Kidney capillary endothelial cell (primary cell): ENCODE results near the gene SYTL3.
"Not testable (repeated sequence)": the region's sequence is repeated elsewhere in the genome, so short reads cannot be mapped to it uniquely, and the experiment has no call there.

ENCODE experiments used
- DNase-seq: peaks from one replicate; pipeline ENCODE4 v3.0.0-alpha.2; 2018; ENCODE audit warnings: low spot score

The SYTL3 gene

DNA sequence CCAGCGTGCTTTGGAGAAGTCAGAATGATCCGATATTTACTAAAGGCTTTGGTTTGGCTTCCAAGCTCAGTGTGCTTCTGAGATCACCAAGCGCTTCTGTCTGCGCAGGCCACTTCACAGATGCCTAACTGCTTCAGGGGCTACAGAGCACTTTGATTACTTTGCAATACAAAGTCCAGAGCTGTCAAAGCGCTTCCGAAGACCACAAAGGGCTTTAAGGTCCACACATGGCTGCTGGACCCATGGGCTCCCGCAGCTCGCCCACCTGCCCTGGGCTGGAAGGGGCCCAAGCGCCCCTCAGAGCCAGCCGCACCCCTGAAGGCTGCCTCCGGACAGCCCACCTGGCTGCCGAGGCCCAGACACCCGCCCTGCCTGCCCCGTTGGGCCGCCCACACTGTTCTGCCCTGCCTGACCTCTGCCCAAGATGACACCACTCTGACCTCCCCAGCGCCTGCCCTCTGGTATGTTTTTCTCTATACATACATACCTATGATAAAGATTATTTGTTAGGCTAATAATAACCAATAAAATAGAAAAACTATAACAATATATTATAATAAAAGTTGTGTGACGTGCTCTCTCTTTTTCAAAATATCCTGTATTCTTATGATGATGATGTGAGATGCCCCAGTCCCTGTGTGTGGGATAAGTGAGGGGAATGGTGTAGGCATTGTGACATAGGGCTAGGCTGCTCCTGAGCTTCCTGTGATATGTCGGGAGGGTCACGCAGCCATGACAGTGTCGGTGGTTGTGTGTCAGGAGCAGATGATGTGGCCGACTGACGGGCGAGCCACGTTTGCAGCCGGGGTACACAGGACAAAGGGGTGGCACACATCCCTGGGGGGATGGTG, 27.9 kb upstream of the SYTL3 start:
- DNase-seq = no peak

- no peak for DNase-seq
Observed at GRCh38 chr6:158622545-158623190, 27.2 kb upstream of the SYTL3 start.

- no peak for DNase-seq
Observed at GRCh38 chr6:158624684-158625682, 24.9 kb upstream of the SYTL3 start.

DNA sequence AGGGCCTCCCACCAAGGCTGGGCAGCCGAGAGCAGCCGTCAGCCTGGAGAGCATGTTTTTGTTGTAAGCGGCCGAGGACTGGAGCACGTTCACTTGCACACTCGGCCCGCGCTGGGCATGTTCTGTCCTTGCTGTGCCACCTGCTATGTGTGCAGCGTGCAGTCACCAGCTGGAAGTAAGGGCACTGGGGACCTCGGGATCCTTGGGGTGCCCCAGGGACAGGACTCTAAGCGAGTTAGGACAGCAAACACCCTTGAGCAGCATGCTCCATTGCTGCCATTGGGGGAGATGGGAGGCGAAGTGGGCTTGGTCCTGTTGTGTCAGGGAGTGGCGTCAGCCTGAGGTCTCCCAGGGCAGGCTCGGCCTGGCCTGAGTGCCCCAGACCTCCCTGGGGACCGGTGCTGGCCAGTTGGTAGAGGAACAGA, 24.0 kb upstream of the SYTL3 start:
- no peak for DNase-seq

DNA sequence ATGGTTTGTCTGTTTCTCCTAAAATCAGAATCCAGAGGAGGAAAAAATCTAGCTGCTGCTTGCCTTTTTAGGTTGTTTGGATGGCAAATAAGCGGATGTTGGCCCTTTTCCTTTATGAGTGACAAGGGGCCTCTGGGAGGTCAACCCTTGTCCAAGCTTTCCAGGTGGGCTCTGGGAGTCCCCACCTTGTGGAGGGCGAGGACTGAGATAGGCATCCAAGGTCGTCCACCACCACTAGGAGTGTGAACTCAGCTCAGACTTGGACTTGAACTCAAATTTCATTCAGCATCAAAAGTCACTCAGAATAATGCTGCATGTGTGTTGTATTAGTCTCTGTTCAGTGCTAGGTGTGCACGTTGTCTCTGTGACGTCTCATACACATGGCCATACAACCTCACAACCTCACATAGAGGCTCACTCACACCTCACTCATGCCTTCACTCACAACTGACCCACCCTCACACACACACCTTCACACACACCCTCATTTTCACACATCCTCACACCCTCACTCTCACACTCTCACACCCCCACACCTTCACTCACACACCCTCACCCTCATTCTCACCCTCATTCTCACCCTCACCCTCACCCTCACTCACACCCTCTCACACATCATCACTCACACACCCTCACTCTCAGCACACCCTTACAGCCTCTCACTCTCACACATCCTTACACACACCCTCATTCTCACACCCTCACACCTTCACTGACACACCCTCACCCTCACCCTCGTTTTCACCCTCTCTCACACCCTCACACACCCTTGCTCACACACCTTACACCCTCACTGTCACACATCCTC, 23.3 kb upstream of the SYTL3 start:
- no peak for DNase-seq

DNA sequence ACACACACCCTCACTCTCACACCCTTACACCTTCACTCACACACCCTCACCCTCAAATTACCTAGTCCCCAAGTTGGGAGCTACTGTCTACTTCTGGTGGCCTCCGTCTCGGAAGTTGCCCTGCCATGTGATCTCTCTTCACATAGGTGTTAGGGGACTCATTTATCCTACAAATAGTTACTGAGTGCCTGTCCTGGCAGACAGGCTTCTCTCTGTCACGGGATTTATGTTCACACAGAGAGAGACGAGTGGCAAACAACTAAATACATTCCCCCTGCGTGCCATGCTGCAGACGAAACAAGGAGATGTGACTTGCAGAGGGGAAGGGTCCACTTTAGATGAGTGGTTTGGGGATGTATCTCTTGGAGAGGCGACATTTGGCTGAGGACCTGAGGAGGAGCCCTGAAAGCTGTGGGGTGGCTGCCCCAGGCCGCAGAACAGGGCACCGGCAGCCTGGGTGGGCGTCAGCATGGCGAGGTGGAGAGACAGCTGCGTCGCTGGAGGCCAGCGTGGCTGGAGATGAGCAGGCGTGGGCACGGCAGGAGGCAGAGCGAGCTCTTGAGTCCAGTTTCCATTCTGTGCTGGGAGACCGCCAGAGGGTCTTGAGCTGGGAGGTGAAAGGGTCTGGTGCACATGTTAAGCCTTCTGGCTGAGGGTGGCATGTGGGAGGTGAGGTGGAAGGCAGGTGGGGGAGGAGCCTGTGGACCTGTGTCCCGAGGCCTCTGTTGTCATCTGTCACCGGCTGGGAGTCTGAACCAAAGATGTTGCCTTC, 22.5 kb upstream of the SYTL3 start:
- no peak for DNase-seq

DNA sequence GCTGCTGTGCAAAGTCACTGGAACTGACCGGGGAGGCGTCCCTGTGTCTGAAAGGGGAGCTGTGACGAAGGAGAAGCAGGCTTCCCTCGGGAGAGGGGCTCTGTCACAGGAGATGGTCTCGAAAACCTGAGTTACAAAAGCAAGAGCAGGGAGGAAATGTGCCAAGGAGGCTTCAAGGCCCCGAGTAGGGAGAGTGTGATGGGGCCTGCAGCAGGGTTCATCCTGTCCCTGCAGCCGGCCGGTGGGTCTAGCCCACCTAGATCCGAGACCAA, 22.0 kb upstream of the SYTL3 start:
- no peak for DNase-seq

DNA sequence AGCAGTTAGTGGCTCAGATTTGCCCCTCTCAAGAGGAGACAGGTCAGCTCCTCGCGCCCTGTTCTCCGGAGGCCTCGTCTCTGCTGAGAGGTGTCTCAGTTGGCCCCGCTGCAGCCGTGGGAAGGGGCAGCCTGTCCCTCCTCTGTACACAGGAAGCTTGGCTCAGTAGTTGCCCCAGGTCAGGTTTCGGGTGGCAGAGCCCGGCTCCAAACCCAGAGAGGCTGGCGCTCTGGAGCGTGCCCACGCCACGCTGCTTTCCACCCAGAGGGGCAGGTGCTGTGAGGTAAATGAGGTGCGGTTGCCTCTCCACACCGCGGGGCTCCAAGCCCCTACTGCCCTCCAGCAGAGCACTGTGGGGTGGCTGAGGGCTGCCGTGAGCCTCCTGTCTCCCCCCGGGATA, 21.3 kb upstream of the SYTL3 start:
- no peak for DNase-seq

DNA sequence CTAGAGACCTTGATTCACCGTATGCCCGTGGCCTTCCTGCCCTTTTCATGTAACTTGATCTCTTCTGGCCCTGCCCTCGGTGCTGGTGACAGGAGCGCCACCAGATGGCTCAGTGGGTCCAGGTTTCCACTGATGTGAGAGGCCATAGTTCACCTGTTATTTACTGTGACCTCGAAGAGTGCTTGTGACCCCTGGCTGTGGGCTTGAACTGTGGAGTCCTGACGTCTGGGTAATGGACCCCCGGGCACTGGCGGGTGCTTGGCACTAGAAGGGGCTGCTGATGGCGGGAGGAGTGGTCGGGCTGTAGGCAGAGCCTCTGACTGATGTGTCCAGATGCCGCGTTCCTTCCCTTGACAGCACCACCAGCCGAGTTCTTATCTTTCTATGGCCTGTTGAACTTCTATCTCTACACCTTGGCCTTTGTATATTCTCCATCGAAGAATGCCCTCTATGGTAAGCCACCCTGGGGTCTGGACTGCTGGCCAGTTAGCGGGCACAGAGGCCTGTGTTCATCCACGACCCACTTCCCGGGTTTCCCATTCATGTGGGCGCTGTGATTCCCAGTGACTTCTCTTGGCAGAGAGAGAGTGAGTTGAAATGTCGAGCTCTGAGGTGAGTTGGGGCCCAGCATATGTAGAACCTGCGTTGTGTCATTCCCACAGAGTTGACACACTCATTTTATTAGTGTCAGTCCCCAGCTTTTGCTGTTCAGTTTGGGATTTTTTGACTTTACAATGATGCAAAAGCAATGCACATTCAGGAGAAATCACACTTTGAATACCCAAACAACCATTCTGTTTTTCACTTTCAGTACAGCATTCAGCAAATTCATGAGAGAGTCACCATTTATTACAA, 20.3 kb upstream of the SYTL3 start:
- DNase-seq = no peak

DNA sequence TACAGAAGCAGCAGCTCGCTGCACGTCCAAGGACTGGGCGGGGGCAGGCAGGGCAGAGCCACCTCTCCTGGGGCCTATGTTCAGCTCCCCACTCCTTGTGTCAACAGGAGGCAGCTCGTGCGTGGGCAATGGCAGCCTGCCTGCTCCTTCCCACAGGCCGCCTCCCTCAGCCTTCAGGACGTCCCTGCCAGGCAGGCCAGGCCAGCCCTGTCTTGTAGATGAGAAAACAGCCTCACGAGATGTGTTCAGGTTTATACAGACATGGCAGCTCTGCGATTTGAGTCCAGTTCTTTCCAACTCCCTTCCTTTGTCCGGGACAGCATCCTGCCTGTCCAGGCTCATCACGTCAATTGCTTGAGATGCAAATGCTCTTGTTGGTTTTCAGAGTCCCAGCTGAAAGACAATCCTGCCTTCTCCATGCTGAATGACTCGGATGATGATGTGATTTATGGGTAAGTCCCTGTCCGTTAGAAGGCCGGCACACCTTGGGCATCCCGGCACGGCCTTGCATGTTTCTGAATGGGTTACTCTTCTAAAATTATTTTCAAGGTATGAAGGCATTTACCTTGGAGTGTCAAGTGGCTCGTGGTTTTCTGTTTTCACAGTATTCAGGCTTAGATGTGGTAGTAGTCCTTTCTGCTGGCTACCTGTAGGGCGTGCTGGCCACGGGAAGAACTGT, 18.8 kb upstream of the SYTL3 start:
- no peak for DNase-seq

- peak; percentile 95 for DNase-seq
Observed at GRCh38 chr6:158631678-158632537, 17.9 kb upstream of the SYTL3 start.

DNA sequence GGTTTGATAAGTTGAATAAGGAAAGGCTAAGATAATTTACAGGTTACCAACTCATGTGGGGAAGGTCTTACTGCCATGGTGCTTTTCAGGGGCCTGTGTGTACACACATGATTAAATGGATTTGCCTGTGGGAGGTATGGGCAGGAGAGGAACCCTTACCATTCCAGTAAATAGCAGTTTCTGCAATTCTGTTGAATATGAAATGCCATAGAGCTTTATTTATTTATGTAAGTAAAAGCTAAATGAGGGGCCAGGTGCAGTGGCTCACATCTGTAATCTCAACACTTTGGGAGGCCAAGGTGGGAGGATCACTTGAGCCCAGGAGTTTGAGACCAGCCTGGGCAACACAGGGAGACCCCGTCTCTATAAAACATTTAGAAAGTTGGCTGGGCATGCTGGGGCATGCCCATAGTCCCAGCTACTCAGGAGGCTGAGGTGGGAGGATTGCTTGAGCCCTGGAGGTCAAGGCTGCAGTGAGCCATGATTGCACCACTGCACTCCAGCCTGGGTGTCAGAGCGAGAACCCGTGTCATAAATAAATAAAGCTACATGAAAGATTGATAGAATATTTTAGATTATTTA, 17.2 kb upstream of the SYTL3 start:
- not testable (repeated sequence) for DNase-seq

DNA sequence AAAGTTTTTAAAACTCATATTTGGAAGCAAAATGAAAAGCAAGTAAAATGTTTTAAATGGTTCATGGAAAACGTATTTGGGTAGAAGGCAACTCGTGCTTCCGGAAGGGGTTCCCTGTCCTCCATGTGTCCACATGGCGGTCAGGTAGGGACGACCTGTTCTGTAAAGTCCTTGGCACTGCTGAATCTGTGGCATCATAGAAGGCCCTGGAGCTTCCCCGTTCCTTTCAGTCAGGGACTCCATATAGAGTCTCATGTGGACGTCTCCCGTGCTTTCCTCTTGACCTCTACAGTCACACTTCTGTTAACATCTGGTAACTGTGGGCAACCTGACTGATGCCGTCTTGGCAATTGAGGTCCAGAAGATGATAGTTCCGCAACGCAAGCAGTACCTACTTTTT, 16.7 kb upstream of the SYTL3 start:
- DNase-seq = no peak

DNA sequence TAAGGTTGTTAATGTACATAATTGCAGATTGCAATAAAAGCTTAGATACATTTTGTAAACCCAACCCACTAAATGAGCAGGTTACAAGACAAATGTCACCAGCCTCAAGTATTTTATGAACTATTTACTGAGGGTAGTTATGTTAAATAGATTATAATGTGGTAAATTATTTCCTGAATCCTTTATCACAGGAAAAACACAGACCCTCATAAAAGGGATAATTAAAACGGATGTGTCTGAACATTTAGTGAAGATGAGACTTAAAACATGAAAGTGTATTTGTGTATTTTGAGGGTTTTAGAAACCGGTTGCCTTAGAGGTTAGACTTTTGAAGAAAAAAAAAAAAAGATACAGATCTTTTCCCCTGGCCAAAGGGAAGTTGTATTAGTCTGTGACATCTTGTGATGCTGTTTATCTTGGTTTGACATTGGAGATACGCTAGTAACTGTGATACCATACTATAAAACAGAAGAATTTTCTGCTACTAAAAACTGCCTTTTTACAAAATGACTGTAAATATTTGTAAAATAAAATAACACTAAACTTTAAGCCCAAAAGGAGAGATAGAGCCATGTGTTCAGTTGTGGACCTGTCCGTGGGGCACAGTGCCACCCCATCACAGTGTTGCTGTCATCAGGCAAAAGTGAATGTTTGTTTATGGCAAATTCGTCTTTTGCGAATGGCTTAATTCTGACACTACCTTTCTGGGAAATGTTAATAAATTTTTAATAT, 15.0 kb upstream of the SYTL3 start:
- no peak for DNase-seq

DNA sequence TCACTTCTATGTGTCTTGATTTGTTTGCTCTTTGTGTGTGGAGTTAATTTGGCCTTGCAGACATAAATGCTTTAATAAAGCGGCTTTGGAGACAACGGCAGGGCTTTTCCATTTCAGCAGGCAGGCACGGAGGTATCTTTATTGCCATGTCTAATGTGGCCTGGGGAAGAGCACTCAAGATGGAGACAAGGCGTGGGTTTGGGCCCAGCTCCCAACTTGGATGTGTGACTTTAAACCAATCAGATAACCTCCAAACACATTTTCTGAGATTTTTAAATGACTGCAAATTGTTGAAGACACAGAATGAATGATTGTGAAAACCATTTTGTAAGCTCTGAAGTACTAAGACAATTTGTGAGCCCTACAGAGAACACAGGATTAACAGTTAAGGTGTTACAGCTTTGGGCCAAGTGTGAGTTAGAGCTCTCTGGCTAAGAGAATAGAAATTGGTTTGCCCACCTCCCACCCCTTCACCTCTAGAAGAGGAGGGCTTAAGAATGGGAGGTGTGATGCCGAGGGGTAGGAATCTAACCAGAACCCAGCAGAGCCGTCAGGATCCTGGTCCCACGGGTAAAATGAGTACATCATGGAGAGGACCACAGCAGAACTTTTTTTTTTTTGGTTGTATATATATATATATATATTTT, 14.3 kb upstream of the SYTL3 start:
- DNase-seq = no peak

- DNase-seq = no peak
Observed at GRCh38 chr6:158636778-158637177, 13.1 kb upstream of the SYTL3 start.

DNA sequence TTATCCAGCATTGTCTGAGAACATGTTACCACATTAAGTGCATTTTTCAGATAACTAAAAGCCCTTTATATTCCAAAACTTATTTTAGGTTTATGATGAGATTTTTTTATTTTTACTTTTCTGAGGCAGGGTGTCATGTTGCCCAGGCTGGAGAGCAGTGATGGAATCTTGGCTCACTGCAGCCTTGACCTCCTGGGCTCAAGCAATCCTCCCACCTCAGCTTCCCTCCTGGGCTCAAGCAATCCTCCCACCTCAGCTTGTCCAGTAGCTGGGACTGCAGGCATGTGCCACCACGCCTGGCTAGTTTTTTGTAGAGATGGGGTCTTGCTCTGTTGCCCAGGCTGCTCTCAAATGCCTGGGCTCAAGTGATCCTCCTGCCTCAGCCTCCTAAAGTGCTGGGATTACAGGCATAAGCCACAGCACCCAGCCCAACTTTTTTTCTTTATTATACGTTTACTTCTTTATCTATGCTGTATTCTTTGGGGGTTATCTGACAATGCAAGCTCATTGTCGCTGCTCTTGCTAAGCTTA, 11.5 kb upstream of the SYTL3 start:
- no peak for DNase-seq
